H9 (cell line): ENCODE data around the gene EFNA3. TPM values are rescaled to one million over a fixed set of nuclear protein-coding genes. Genes with fewer than 3 reads are reported as not detected.

Experiments used
- DNase-seq: peaks from one replicate; pipeline ENCODE4 v3.0.0-alpha.2; 2017
- H2AFZ ChIP-seq: one replicate; pipeline ENCODE4 v1.6.1; 2013; ENCODE audit warnings: mild to moderate bottlenecking, low read length, control low read depth, moderate library complexity
- H2AK5ac ChIP-seq: 2 replicates; pipeline ENCODE4 v1.6.1; 2013; ENCODE audit warnings: low read length, control low read depth, mixed read lengths; ENCODE audit not compliant: insufficient read length
- H2BK120ac ChIP-seq: one replicate; pipeline ENCODE4 v1.6.1; 2013; ENCODE audit warnings: low read depth, mild to moderate bottlenecking, low read length, control low read depth, inconsistent platforms; ENCODE audit not compliant: poor library complexity, severe bottlenecking
- H2BK12ac ChIP-seq: 2 replicates; pipeline ENCODE4 v1.6.1; 2013; ENCODE audit warnings: low read length, control low read depth, mixed read lengths, low read depth; ENCODE audit not compliant: insufficient read length
- H2BK15ac ChIP-seq: 2 replicates; pipeline ENCODE4 v1.6.1; 2013; ENCODE audit warnings: low read depth, low read length, control low read depth
- H2BK20ac ChIP-seq: one replicate; pipeline ENCODE4 v1.6.1; 2013; ENCODE audit warnings: low read depth, mild to moderate bottlenecking, low read length, control low read depth, inconsistent platforms; ENCODE audit not compliant: poor library complexity, severe bottlenecking
- H2BK5ac ChIP-seq: 2 replicates; pipeline ENCODE4 v1.6.1; 2013; ENCODE audit warnings: low read length, control low read depth, mixed read lengths; ENCODE audit not compliant: insufficient read length
- H3K14ac ChIP-seq: 2 replicates; pipeline ENCODE4 v1.6.1; 2013; ENCODE audit warnings: low read length, control low read depth; ENCODE audit not compliant: insufficient read depth
- H3K18ac ChIP-seq: 2 replicates; pipeline ENCODE4 v1.6.1; 2013; ENCODE audit warnings: low read depth, mild to moderate bottlenecking, mixed read lengths, low read length, control low read depth; ENCODE audit not compliant: insufficient read length
- H3K23ac ChIP-seq: 2 replicates; pipeline ENCODE4 v1.6.1; 2013; ENCODE audit warnings: low read length, control low read depth, mixed read lengths, low read depth; ENCODE audit not compliant: insufficient read length
- H3K23me2 ChIP-seq: 2 replicates; pipeline ENCODE4 v1.6.1; 2013; ENCODE audit warnings: low read depth, mild to moderate bottlenecking, mixed read lengths, low read length, control low read depth; ENCODE audit not compliant: insufficient read length, poor library complexity, severe bottlenecking
- H3K27ac ChIP-seq: 2 replicates; pipeline ENCODE4 v1.5.1; 2013; ENCODE audit warnings: low read length, control low read depth, mixed read lengths, low read depth; ENCODE audit not compliant: insufficient read length
- H3K27me3 ChIP-seq: 2 replicates; pipeline ENCODE4 v1.6.1; 2013; ENCODE audit warnings: low read length, control low read depth, inconsistent platforms; ENCODE audit not compliant: insufficient read depth
- H3K4ac ChIP-seq: 2 replicates; pipeline ENCODE4 v1.6.1; 2013; ENCODE audit warnings: low read depth, mild to moderate bottlenecking, control low read depth, inconsistent platforms, low read length, moderate library complexity
- H3K4me1 ChIP-seq: 2 replicates; pipeline ENCODE4 v1.6.1; 2013; ENCODE audit warnings: low read length, control low read depth, inconsistent platforms; ENCODE audit not compliant: insufficient read depth
- H3K4me2 ChIP-seq: 2 replicates; pipeline ENCODE4 v1.6.1; 2013; ENCODE audit warnings: low read length, control low read depth, mixed read lengths; ENCODE audit not compliant: insufficient read length, insufficient read depth
- H3K56ac ChIP-seq: 2 replicates; pipeline ENCODE4 v1.6.1; 2013; ENCODE audit warnings: low read depth, mild to moderate bottlenecking, mixed read lengths, low read length, control low read depth; ENCODE audit not compliant: insufficient read length
- H3K79me1 ChIP-seq: 2 replicates; pipeline ENCODE4 v1.6.1; 2013; ENCODE audit warnings: low read depth, mild to moderate bottlenecking, moderate library complexity, low read length, control low read depth, inconsistent platforms; ENCODE audit not compliant: insufficient read depth, poor library complexity, severe bottlenecking
- H3K79me2 ChIP-seq: 2 replicates; pipeline ENCODE4 v1.6.1; 2013; ENCODE audit warnings: low read length, control low read depth, inconsistent platforms; ENCODE audit not compliant: insufficient read depth
- H3K9ac ChIP-seq: 2 replicates; pipeline ENCODE4 v1.6.1; 2013; ENCODE audit warnings: low read length, control low read depth, mixed read lengths; ENCODE audit not compliant: insufficient read length; ENCODE audit errors: extremely low read depth
- H3K9me3 ChIP-seq: one replicate; pipeline ENCODE4 v1.6.1; 2013; ENCODE audit warnings: low read depth, low read length, inconsistent platforms; ENCODE audit not compliant: control insufficient read depth
- H3T11ph ChIP-seq: one replicate; pipeline ENCODE4 v1.6.1; 2013; ENCODE audit warnings: mild to moderate bottlenecking, low read length, control low read depth, inconsistent platforms
- H4K20me1 ChIP-seq: one replicate; pipeline ENCODE4 v1.6.1; 2013; ENCODE audit not compliant: control insufficient read depth, insufficient read length, insufficient read depth
- H4K5ac ChIP-seq: 2 replicates; pipeline ENCODE4 v1.6.1; 2013; ENCODE audit warnings: low read depth, mild to moderate bottlenecking, mixed read lengths, low read length, control low read depth; ENCODE audit not compliant: insufficient read length
- H4K8ac ChIP-seq: replicated peaks from 2 replicates; pipeline ENCODE4 v1.6.1; 2013; ENCODE audit warnings: low read length, control low read depth, mixed read lengths, low read depth; ENCODE audit not compliant: insufficient read length
- H4K91ac ChIP-seq: 2 replicates; pipeline ENCODE4 v1.6.1; 2013; ENCODE audit warnings: low read depth, mild to moderate bottlenecking, moderate library complexity, mixed read lengths, low read length, control low read depth; ENCODE audit not compliant: insufficient read length
- H3K27ac Mint-ChIP-seq, 3 experiments: 2 replicates in 2 of 3; 3 replicates in 1 of 3; pipeline ENCODE4 v1.8.0; 2020 to 2021; ENCODE audit warnings: mixed read lengths in 3 of 3, mild to moderate bottlenecking in 1 of 3, moderate library complexity in 1 of 3
- H3K27me3 Mint-ChIP-seq: 2 replicates; pipeline ENCODE4 v1.8.0; 2021; ENCODE audit warnings: low read depth, mild to moderate bottlenecking, moderate library complexity, mixed read lengths
- H3K36me3 Mint-ChIP-seq, 3 experiments: 2 replicates in 2 of 3; 3 replicates in 1 of 3; pipeline ENCODE4 v1.8.0; 2020 to 2021; ENCODE audit warnings: low read depth in 3 of 3, mixed read lengths in 3 of 3; ENCODE audit not compliant: insufficient read depth in 1 of 3
- H3K4me1 Mint-ChIP-seq, 2 experiments: 2 replicates each; pipeline ENCODE4 v1.8.0; 2020; ENCODE audit warnings: mixed read lengths in 2 of 2
- H3K4me3 Mint-ChIP-seq, 2 experiments: 2 replicates in 1 of 2; 3 replicates in 1 of 2; pipeline ENCODE4 v1.8.0; 2020 to 2021; ENCODE audit warnings: mild to moderate bottlenecking in 2 of 2, mixed read lengths in 2 of 2, moderate library complexity in 1 of 2
- H3K9me3 Mint-ChIP-seq, 2 experiments: 2 replicates in 1 of 2; 3 replicates in 1 of 2; pipeline ENCODE4 v1.8.0; 2020; ENCODE audit warnings: mild to moderate bottlenecking in 2 of 2, mixed read lengths in 2 of 2, moderate library complexity in 1 of 2
- CTCF ChIP-seq: fragments of 200-600 bp; sonication (generic); conservative IDR thresholded peaks from 3 replicates; pipeline ENCODE4 v1.8.0; 2021; ENCODE audit warnings: antibody characterized with exemption, mild to moderate bottlenecking
- WGBS: extraction: QIAGEN DNeasy Blood & Tissue Kit; methylation state at CpG from one replicate; pipeline ENCODE4 v1.1.7; 2013; ENCODE audit warnings: missing lambda C conversion rate, low lambda C conversion rate, mixed read lengths; ENCODE audit not compliant: insufficient read length; ENCODE audit errors: extremely low coverage; 5-methylcytosine and 5-hydroxymethylcytosine counted together
- total RNA-seq: library from RNA; stranded (reverse); gene quantifications from 2 replicates; pipeline ENCODE4 v1.2.1, GENCODE V29; 2021

EFNA3 gene
- total RNA-seq, 1 experiment from 2014 or later: 3.9 TPM

- Histone ChIP-seq H3K14ac (no peak overlapping the region), H3K27ac (no peak overlapping the region), H3K4me2 (no peak overlapping the region), H4K20me1 (no peaks in the 10 kb centered on the region), H3K4me1 (peaks cover 3% of the 10 kb centered on the region; the same call in 1 of the 2 replicates), H4K91ac (no peak overlapping the region), H3K9ac (no peak overlapping the region), H3K4ac (no peak overlapping the region), H3K79me1 (no peaks in the 10 kb centered on the region), H3T11ph (no peak overlapping the region), H2BK20ac (no peak overlapping the region), H2BK120ac (no peak overlapping the region), H3K79me2 (no peaks in the 10 kb centered on the region; the same call in 1 of the 2 replicates), H3K18ac (no peak overlapping the region), H2BK5ac (no peak overlapping the region), H3K23ac (no peak overlapping the region), H4K8ac (no peak overlapping the region), H3K9me3 (no peaks in the 10 kb centered on the region), H2AK5ac (no peak overlapping the region), H3K27me3 (no peaks in the 10 kb centered on the region), H3K56ac (no peak overlapping the region), H2AFZ (no peak overlapping the region), H4K5ac (no peak overlapping the region), H3K23me2 (peaks cover 24% of the 10 kb centered on the region), H2BK15ac (no peak overlapping the region), H2BK12ac (no peak overlapping the region)
- H3K4me3 Mint-ChIP-seq: no peak overlapping the region
- no CpG with 5 or more reads among the region's 8 CpGs for WGBS
- no peak overlapping the region; a peak in 1 of 7 replicates for H3K27ac Mint-ChIP-seq
- no peak for DNase-seq
- H3K4me1 Mint-ChIP-seq: peaks cover 27 to 40% of the 10 kb centered on the region in 2 experiments
- no peaks in the 10 kb centered on the region; a peak in 1 of 5 replicates for H3K9me3 Mint-ChIP-seq
- peaks cover 7% of the 10 kb centered on the region for H3K27me3 Mint-ChIP-seq
- TF ChIP-seq CTCF: no peak
- H3K36me3 Mint-ChIP-seq: peaks cover 9 to 32% (median 30%) of the 10 kb centered on the region in 3 experiments
Observed at GRCh38 chr1:155066777-155067176, 11.9 kb upstream of the EFNA3 start.
